ENCODE data around the gene WBP1L.

The WBP1L gene

DNA sequence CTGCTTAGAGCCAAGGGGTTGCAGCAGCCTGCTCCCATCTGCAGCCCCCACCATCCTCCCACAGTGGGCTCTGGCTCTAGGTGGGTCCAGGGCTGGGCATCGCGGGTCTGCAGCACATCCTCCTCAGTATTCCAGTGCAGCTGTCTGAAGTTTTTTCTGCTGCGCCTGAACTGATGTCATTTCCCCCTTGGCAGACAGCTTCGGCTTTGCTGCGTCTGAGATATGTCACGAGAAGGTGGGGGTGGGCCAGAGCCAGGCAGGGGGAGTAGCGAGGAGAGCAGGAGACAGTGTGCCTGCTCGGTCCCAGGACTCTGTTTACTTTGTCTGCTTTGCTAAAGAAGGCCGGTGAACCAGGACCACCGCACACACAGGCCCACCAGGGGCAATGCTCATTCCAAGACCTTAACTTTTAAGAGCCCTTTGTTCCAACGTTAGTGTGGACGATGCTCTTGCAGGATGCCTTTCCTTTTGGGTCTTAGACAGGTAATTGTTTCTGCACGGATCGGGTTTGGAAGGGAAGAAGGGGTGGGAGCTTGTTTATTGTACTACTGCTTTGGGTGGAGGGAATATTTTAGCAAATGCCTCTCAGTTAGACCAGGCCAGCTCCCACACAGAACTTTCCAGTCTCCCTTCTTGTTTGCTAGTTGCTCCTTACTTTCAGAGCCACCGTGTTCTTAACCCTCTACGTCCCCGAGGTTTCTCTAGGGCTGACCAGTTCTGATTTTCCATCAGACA, 32.4 kb downstream of the WBP1L start:
- Mint-ChIP-seq H3K4me3 (peak overlapping the region; percentile 57), H3K9me3 (no peaks in the 10 kb centered on the region), H3K27ac (peak overlapping the region; percentile 72), H3K36me3 (ENCODE audit: low read depth) (peaks cover 2% of the 10 kb centered on the region), H3K27me3 (no peaks in the 10 kb centered on the region), H3K4me1 (peaks cover 71% of the 10 kb centered on the region)
- peak; percentile 42 for ATAC-seq
- peak; percentile 23 for DNase-seq

GRCh38 chr10:102776779-102777456, 33.2 kb downstream of the WBP1L start:
- ATAC-seq (peak; percentile 47), DNase-seq (no peak)
- H3K27ac Mint-ChIP-seq, result no peak overlapping the region
- H3K4me3 Mint-ChIP-seq, result peak overlapping the region; percentile 57
- no peaks in the 10 kb centered on the region for H3K27me3 Mint-ChIP-seq
- H3K9me3 Mint-ChIP-seq, result no peaks in the 10 kb centered on the region
- peaks cover 70% of the 10 kb centered on the region for H3K4me1 Mint-ChIP-seq
- H3K36me3 Mint-ChIP-seq (ENCODE audit: low read depth), result peaks cover 2% of the 10 kb centered on the region

- no peak overlapping the region for H3K4me3 Mint-ChIP-seq
- DNase-seq (no peak), ATAC-seq (no peak)
- no peaks in the 10 kb centered on the region for H3K27me3 Mint-ChIP-seq
- H3K27ac Mint-ChIP-seq, result no peak overlapping the region
- no peaks in the 10 kb centered on the region for H3K9me3 Mint-ChIP-seq
- peaks cover 67% of the 10 kb centered on the region for H3K4me1 Mint-ChIP-seq
- peaks cover 2% of the 10 kb centered on the region for H3K36me3 Mint-ChIP-seq (ENCODE audit: low read depth)
Observed at GRCh38 chr10:102777711-102778453, 34.1 kb downstream of the WBP1L start.

DNA sequence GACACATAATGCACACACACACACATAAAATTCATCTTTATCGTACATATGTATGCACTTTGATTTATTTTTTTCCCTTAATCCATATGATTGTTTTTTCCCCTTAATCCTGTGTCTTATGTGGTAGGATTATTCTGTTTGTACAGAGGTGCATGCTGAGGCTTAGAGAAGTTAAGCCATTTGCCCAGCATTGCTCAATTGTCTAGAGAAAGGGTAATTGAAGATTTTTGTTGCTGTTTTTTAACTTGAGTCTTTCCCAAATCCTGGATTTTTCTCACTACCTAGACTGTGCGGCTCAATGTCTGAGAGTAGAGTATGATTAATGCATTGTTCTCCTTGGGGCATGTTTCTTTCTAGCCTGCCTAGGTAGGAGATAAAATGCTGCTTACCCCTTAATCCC, 35.0 kb downstream of the WBP1L start:
- H3K27ac Mint-ChIP-seq, result no peak overlapping the region
- H3K4me1 Mint-ChIP-seq, result peaks cover 67% of the 10 kb centered on the region
- H3K9me3 Mint-ChIP-seq, result no peaks in the 10 kb centered on the region
- H3K4me3 Mint-ChIP-seq, result no peak overlapping the region
- H3K36me3 Mint-ChIP-seq (ENCODE audit: low read depth), result no peaks in the 10 kb centered on the region
- ATAC-seq, result no peak
- H3K27me3 Mint-ChIP-seq, result no peaks in the 10 kb centered on the region
- no peak for DNase-seq

GRCh38 chr10:102779680-102780526, 36.2 kb downstream of the WBP1L start:
- H3K27me3 Mint-ChIP-seq, result no peaks in the 10 kb centered on the region
- H3K9me3 Mint-ChIP-seq, result no peaks in the 10 kb centered on the region
- H3K36me3 Mint-ChIP-seq (ENCODE audit: low read depth), result no peaks in the 10 kb centered on the region
- peaks cover 59% of the 10 kb centered on the region for H3K4me1 Mint-ChIP-seq
- no peak overlapping the region for H3K27ac Mint-ChIP-seq
- H3K4me3 Mint-ChIP-seq, result no peak overlapping the region
- ATAC-seq (no peak), DNase-seq (no peak)

DNA sequence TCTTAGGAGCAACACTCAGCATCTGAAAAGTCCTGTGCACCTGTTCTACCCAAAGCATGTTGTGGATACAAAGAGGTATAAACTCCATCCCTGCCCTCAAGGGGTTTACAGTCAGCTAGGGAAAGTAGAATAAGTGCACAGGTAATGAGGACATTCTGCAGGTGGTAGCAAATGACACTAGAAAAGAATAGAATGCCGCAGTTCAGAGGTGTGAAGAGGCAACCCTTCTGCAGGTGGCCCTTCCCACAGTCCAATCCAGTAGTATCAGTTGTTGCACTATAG, 36.7 kb downstream of the WBP1L start:
- Mint-ChIP-seq H3K36me3 (ENCODE audit: low read depth) (no peaks in the 10 kb centered on the region), H3K27ac (no peak overlapping the region), H3K9me3 (no peaks in the 10 kb centered on the region), H3K4me3 (no peak overlapping the region), H3K27me3 (no peaks in the 10 kb centered on the region), H3K4me1 (peaks cover 56% of the 10 kb centered on the region)
- DNase-seq (no peak), ATAC-seq (no peak)

DNA sequence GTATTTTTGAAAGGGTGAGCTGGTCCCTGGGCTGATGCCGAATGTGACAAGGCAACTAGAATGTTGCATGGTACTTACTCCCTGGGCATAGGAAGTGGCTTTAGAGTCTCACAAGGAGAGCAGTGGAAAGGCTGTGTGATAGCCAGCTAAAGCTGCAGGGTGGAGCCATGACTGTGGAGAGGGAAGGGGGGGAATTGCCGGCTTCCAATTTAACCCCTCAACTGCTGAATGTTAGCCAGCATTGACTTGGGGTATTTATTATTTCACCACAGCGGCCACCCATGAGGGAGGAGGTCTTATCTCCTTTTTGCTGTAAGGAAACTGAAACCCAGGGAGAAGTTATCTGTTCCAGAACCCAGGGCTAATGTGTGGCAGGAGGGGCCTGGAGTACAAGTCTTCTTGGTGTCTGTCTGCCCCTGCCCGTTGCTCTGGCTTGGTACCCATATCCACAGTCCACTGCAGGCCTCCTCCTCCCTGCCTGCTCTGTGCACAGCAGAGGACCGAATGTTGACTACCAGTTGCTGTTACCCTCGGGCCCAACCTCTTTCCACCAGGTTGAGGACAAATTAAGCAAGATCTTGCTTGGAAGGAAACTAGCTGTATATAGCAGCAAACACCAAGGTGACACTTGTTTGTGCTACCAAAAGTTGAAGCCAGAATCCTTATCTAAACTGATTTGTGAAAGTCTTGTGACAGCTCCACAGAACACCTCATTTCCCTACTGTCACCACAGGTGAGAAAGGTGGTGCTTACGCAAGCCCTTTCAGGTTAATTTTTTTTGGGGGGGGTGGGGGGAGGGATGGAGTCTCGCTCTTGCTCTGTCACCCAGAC, 37.6 kb downstream of the WBP1L start:
- Mint-ChIP-seq H3K4me1 (peaks cover 55% of the 10 kb centered on the region), H3K4me3 (no peak overlapping the region), H3K36me3 (ENCODE audit: low read depth) (no peaks in the 10 kb centered on the region), H3K9me3 (no peaks in the 10 kb centered on the region), H3K27ac (no peak overlapping the region), H3K27me3 (no peaks in the 10 kb centered on the region)
- no peak for ATAC-seq
- DNase-seq, result no peak

DNA sequence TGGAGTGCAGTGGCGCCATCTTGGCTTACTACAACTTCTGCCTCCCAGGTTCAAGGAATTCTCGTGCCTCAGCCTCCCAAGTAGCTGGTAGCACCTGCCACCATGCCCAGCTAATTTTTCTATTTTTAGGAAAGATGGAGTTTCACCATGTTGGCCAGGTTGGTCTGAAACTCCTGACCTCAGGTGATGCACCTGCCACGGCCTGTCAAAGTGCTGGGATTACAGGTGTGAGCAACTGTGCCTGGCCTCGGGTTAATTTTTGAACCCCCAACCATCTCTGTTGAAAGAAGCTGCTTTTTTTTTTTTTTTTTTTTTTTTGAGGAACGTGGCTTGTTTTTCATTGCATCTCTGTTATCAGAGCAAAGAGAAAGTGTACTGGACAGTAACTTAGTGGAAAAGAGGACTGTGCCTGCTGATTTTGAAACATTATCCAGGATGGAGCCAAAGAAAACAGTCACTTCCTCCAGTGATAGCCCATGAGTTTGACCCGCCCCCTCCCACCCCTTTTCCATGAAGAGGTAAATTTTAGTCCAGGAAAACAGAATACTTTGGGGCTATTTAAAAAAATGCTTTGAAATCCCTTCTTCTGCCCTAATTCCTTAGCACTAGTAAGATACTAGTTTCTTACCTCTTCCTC, 38.3 kb downstream of the WBP1L start:
- no peaks in the 10 kb centered on the region for H3K9me3 Mint-ChIP-seq
- H3K27me3 Mint-ChIP-seq, result no peaks in the 10 kb centered on the region
- peaks cover 48% of the 10 kb centered on the region for H3K4me1 Mint-ChIP-seq
- no peak for DNase-seq
- no peak overlapping the region for H3K4me3 Mint-ChIP-seq
- ATAC-seq, result no peak
- H3K36me3 Mint-ChIP-seq (ENCODE audit: low read depth), result no peaks in the 10 kb centered on the region
- no peak overlapping the region for H3K27ac Mint-ChIP-seq

GRCh38 chr10:102782673-102783551, 39.2 kb downstream of the WBP1L start:
- ATAC-seq (no peak), DNase-seq (no peak)
- Mint-ChIP-seq H3K9me3 (no peaks in the 10 kb centered on the region), H3K36me3 (ENCODE audit: low read depth) (no peaks in the 10 kb centered on the region), H3K4me1 (peaks cover 45% of the 10 kb centered on the region), H3K27me3 (no peaks in the 10 kb centered on the region), H3K27ac (peak overlapping the region; percentile 47), H3K4me3 (no peak overlapping the region)

GRCh38 chr10:102783568-102783967, 39.8 kb downstream of the WBP1L start:
- DNase-seq (no peak), ATAC-seq (no peak)
- H3K36me3 Mint-ChIP-seq (ENCODE audit: low read depth), result no peaks in the 10 kb centered on the region
- H3K27me3 Mint-ChIP-seq, result no peaks in the 10 kb centered on the region
- H3K4me1 Mint-ChIP-seq, result peaks cover 45% of the 10 kb centered on the region
- H3K27ac Mint-ChIP-seq, result no peak overlapping the region
- no peaks in the 10 kb centered on the region for H3K9me3 Mint-ChIP-seq
- no peak overlapping the region for H3K4me3 Mint-ChIP-seq

- H3K4me3 Mint-ChIP-seq, result no peak overlapping the region
- no peak overlapping the region for H3K27ac Mint-ChIP-seq
- no peaks in the 10 kb centered on the region for H3K9me3 Mint-ChIP-seq
- ATAC-seq (no peak), DNase-seq (no peak)
- peaks cover 34% of the 10 kb centered on the region for H3K4me1 Mint-ChIP-seq
- peaks cover 6% of the 10 kb centered on the region for H3K36me3 Mint-ChIP-seq (ENCODE audit: low read depth)
- no peaks in the 10 kb centered on the region for H3K27me3 Mint-ChIP-seq
Observed at GRCh38 chr10:102785818-102786217, 42.1 kb downstream of the WBP1L start.

DNA sequence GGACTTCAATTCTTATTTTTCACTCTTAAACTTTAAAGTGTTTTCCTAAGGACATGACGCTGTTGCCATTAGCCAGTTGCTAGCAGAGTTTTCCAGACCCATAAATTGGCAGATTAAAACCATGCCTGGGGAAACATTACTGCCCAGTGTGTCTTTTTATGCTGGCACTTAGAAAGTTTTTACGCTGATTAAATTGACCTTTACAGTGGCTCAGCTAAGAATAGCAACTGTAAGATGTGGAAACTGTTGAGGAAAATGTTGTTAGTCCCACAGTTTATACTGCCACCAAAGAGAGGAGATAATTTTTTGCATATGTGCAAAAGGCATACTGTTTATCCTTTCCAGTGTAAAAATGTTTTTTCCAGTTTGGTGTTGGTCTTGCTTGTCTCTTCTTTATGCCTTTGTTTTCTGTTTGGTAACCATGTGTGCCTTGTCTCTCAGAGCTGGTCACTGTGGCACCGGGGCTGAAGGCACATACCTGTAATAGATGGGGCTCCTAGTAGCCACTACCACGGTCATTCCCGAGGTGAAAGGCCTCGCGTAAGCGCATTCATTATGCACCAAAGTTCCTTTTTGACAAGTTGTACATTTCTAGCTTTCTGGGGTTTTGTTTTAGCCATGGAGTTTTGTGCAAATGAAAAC, 48.1 kb downstream of the WBP1L start:
- H3K27ac Mint-ChIP-seq, result no peak overlapping the region
- no peak overlapping the region for H3K4me3 Mint-ChIP-seq
- H3K36me3 Mint-ChIP-seq (ENCODE audit: low read depth), result peaks cover 6% of the 10 kb centered on the region
- no peak for ATAC-seq
- H3K27me3 Mint-ChIP-seq, result no peaks in the 10 kb centered on the region
- H3K9me3 Mint-ChIP-seq, result no peaks in the 10 kb centered on the region
- no peak for DNase-seq
- H3K4me1 Mint-ChIP-seq, result peaks cover 40% of the 10 kb centered on the region
